Activated B cell treated with CpG ODN at 0.5 μM for 24 hours (primary cell): Measurements from ENCODE around the gene GGCT. TPM values are rescaled to one million over a fixed set of nuclear protein-coding genes. Genes with fewer than 3 reads are reported as not detected.
A peak's percentile ranks its signal among the peaks of the same experiment; 100 is the strongest.

Source experiments
- ATAC-seq: fragments of 200-7000 bp; cut with Tn5 transposase; one replicate; pipeline ENCODE4 v1.10.0; 2021; ENCODE audit warnings: low read depth, mild to moderate bottlenecking, moderate library complexity
- CTCF ChIA-PET: fragments of 350-600 bp; sonication (Branson Sonifier 250); formaldehyde crosslinking; loops from one replicate; lab custom pipeline; 2021; ENCODE audit warnings: antibody characterized with exemption; lab: Charles Lee
- POLR2A ChIA-PET: fragments of 350-600 bp; sonication (Branson Sonifier 250); formaldehyde crosslinking; loops from one replicate; lab custom pipeline; 2021; ENCODE audit warnings: antibody characterized with exemption; lab: Charles Lee
- DNase-seq: peaks from one replicate; pipeline ENCODE4 v3.0.0; 2022
- H3K27ac Mint-ChIP-seq: one replicate; pipeline ENCODE4 v1.8.0; 2020; ENCODE audit warnings: mixed read lengths
- H3K27me3 Mint-ChIP-seq: one replicate; pipeline ENCODE4 v1.8.0; 2021; ENCODE audit warnings: mixed read lengths
- H3K36me3 Mint-ChIP-seq: one replicate; pipeline ENCODE4 v1.8.0; 2021; ENCODE audit warnings: low read depth, mixed read lengths
- H3K4me1 Mint-ChIP-seq: one replicate; pipeline ENCODE4 v1.8.0; 2021; ENCODE audit warnings: mixed read lengths
- H3K4me3 Mint-ChIP-seq: one replicate; pipeline ENCODE4 v1.8.0; 2020; ENCODE audit warnings: mild to moderate bottlenecking, mixed read lengths
- H3K9me3 Mint-ChIP-seq: one replicate; pipeline ENCODE4 v1.8.0; 2020; ENCODE audit warnings: mixed read lengths
- CTCF ChIP-seq: fragments of 200-600 bp; IDR thresholded peaks from one replicate; pipeline ENCODE4 v1.8.0; 2022; ENCODE audit warnings: antibody characterized with exemption, mild to moderate bottlenecking
- intact Hi-C: fragments of 100-400 bp; cut with micrococcal nuclease; formaldehyde crosslinking; loops from one replicate; pipeline ENCODE4 v1.15.1; 2024
- total RNA-seq: library from RNA; stranded (reverse); gene quantifications from 2 replicates; pipeline ENCODE4 v1.2.3, GENCODE V29; 2022

The GGCT gene
- total RNA-seq, 1 donor from 2014 or later = 24.4 TPM

- ChIA-PET CTCF (interaction anchor here (0.8 to 3.7 kb wide), 5 partner anchors 12 to 273 kb away, joined by 3 to 31 read pairs (median 4); no protein-coding TSS in a partner anchor), POLR2A (no interaction called here)
- H3K4me1 Mint-ChIP-seq = peaks cover 10% of the 10 kb centered on the region
- no peak overlapping the region for H3K4me3 Mint-ChIP-seq
- intact Hi-C loops = loop anchor here (2.0 kb wide), 2 partner anchors 15 to 191 kb away; no protein-coding TSS in a partner anchor
- no peak for DNase-seq
- no peaks in the 10 kb centered on the region for H3K9me3 Mint-ChIP-seq
- no peak for TF ChIP-seq CTCF
- no peak for ATAC-seq
- no peaks in the 10 kb centered on the region for H3K27me3 Mint-ChIP-seq
- peaks cover 32% of the 10 kb centered on the region for H3K36me3 Mint-ChIP-seq
- H3K27ac Mint-ChIP-seq = no peak overlapping the region
Observed at GRCh38 chr7:30549931-30550493, 45.4 kb upstream of the GGCT start.

GRCh38 chr7:30548845-30549244, 44.2 kb upstream of the GGCT start:
- Mint-ChIP-seq H3K4me1 (peaks cover 10% of the 10 kb centered on the region), H3K4me3 (no peak overlapping the region), H3K9me3 (no peaks in the 10 kb centered on the region), H3K27me3 (no peaks in the 10 kb centered on the region), H3K36me3 (peaks cover 33% of the 10 kb centered on the region), H3K27ac (no peak overlapping the region)
- POLR2A ChIA-PET = no interaction called here
- intact Hi-C loops = loop anchor here (2.0 kb wide), 2 partner anchors 16 to 192 kb away; no protein-coding TSS in a partner anchor
- ATAC-seq (peak; percentile 57), DNase-seq (no peak)
- peak; percentile 47 for TF ChIP-seq CTCF
- CTCF ChIA-PET = interaction anchor here (1.0 to 3.7 kb wide), 2 partner anchors 14 to 27 kb away, joined by 3 to 31 read pairs; no protein-coding TSS in a partner anchor

- intact Hi-C loops = no loop called here
- H3K27ac Mint-ChIP-seq = no peak overlapping the region
- H3K4me3 Mint-ChIP-seq = no peak overlapping the region
- H3K4me1 Mint-ChIP-seq = peaks cover 10% of the 10 kb centered on the region
- ChIA-PET POLR2A (no interaction called here), CTCF (interaction anchor here (0.7 to 3.7 kb wide), 3 partner anchors 17 to 193 kb away, joined by 3 to 31 read pairs (median 6); no protein-coding TSS in a partner anchor)
- no peaks in the 10 kb centered on the region for H3K27me3 Mint-ChIP-seq
- no peaks in the 10 kb centered on the region for H3K9me3 Mint-ChIP-seq
- DNase-seq = no peak
- no peak for TF ChIP-seq CTCF
- peaks cover 34% of the 10 kb centered on the region for H3K36me3 Mint-ChIP-seq
- no peak for ATAC-seq
Observed at GRCh38 chr7:30546596-30546995, 42.0 kb upstream of the GGCT start.

GRCh38 chr7:30545791-30546555, 41.3 kb upstream of the GGCT start:
- POLR2A ChIA-PET = no interaction called here
- no peaks in the 10 kb centered on the region for H3K9me3 Mint-ChIP-seq

More at GRCh38 chr7:30545791-30546555, 41.3 kb upstream of the GGCT start:
- peaks cover 4% of the 10 kb centered on the region for H3K4me1 Mint-ChIP-seq
- no peak overlapping the region for H3K27ac Mint-ChIP-seq
- no peak for TF ChIP-seq CTCF
- intact Hi-C loops = no loop called here
- H3K27me3 Mint-ChIP-seq = no peaks in the 10 kb centered on the region
- no peak for ATAC-seq
- peaks cover 34% of the 10 kb centered on the region for H3K36me3 Mint-ChIP-seq
- no peak for DNase-seq
- CTCF ChIA-PET = interaction anchor here (0.7 to 3.7 kb wide), 3 partner anchors 17 to 194 kb away, joined by 3 to 31 read pairs (median 6); no protein-coding TSS in a partner anchor
- H3K4me3 Mint-ChIP-seq = no peak overlapping the region
